ENCODE results near the gene C3orf18. TPM values are rescaled to one million over a fixed set of nuclear protein-coding genes. Genes with fewer than 3 reads are reported as not detected.

Gene C3orf18
- total RNA-seq, 1 experiment from 2014 or later: 7.1 TPM

- no peaks in the 10 kb centered on the region for H3K4me1 ChIP-seq (ENCODE audit: insufficient read depth, low read length)
- no peak overlapping the region for H2BK120ac ChIP-seq (ENCODE audit: low read depth, low read length, poor library complexity, severe bottlenecking)
- no peaks in the 10 kb centered on the region for H3K23me2 ChIP-seq (ENCODE audit: insufficient read length, low read depth, low read length, poor library complexity, severe bottlenecking)
- no peak for TF ChIP-seq CTCF (conservative IDR thresholded peaks at IDR 0.05)
- H2AK5ac ChIP-seq (ENCODE audit: insufficient read length, low read length): no peak overlapping the region
- Mint-ChIP-seq H3K9me3 (no peaks in the 10 kb centered on the region), H3K4me1 (peaks cover 7% of the 10 kb centered on the region in 2 experiments), H3K27me3 (ENCODE audit: low read depth) (peaks cover 18% of the 10 kb centered on the region), H3K4me3 (no peak overlapping the region), H3K27ac (peak overlapping the region in 1 of 3 experiments; percentile 65; a peak in 1 of 7 replicates), H3K36me3 (ENCODE audit: insufficient read depth in 1 of 3, low read depth in 3 of 3) (peaks cover 0 to 1% (median 0%) of the 10 kb centered on the region in 3 experiments; a peak in 1 of 7 replicates)
- H2BK12ac ChIP-seq (ENCODE audit: insufficient read length, low read depth, low read length): no peak overlapping the region
- H3K23ac ChIP-seq (ENCODE audit: insufficient read length, low read depth, low read length): no peak overlapping the region
- H3K56ac ChIP-seq (ENCODE audit: insufficient read length, low read depth, low read length): no peak overlapping the region
- H3K18ac ChIP-seq (ENCODE audit: insufficient read length, low read depth, low read length): no peak overlapping the region
- H4K8ac ChIP-seq (replicated peaks; ENCODE audit: insufficient read length, low read depth, low read length): no peak overlapping the region
- H3K79me2 ChIP-seq (ENCODE audit: insufficient read depth, low read length): no peaks in the 10 kb centered on the region
- DNase-seq: no peak
- no peak overlapping the region for H3K4me2 ChIP-seq (ENCODE audit: insufficient read depth, insufficient read length, low read length)
- no peak overlapping the region for H4K91ac ChIP-seq (ENCODE audit: insufficient read length, low read depth, low read length)
- no peaks in the 10 kb centered on the region for H4K20me1 ChIP-seq (ENCODE audit: control insufficient read depth, insufficient read depth, insufficient read length)
- H3K27me3 ChIP-seq (ENCODE audit: insufficient read depth, low read length): peaks cover 5% of the 10 kb centered on the region; the same call in 1 of the 2 replicates
- no peak overlapping the region for H2BK15ac ChIP-seq (ENCODE audit: low read depth, low read length)
- no peak overlapping the region for H3K4ac ChIP-seq (ENCODE audit: low read depth, low read length)
- no CpG with 5 or more reads among the region's 5 CpGs for WGBS (ENCODE audit: extremely low coverage, insufficient read length, low lambda C conversion rate)
- H2BK5ac ChIP-seq (ENCODE audit: insufficient read length, low read length): no peak overlapping the region
- H3K9ac ChIP-seq (ENCODE audit: extremely low read depth, insufficient read length, low read length): no peak overlapping the region
- no peak overlapping the region for H3K14ac ChIP-seq (ENCODE audit: insufficient read depth, low read length)
- no peak overlapping the region for H3K27ac ChIP-seq (ENCODE audit: insufficient read length, low read depth, low read length)
- H3K79me1 ChIP-seq (ENCODE audit: insufficient read depth, low read depth, low read length, poor library complexity, severe bottlenecking): no peaks in the 10 kb centered on the region
- H2AFZ ChIP-seq (ENCODE audit: low read length): no peak overlapping the region
- H3T11ph ChIP-seq (ENCODE audit: low read length): no peak overlapping the region
- H4K5ac ChIP-seq (ENCODE audit: insufficient read length, low read depth, low read length): no peak overlapping the region
- no peaks in the 10 kb centered on the region for H3K9me3 ChIP-seq (ENCODE audit: control insufficient read depth, low read depth, low read length)
- H2BK20ac ChIP-seq (ENCODE audit: low read depth, low read length, poor library complexity, severe bottlenecking): no peak overlapping the region
Measured at GRCh38 chr3:50605901-50606326, 38.4 kb upstream of the C3orf18 start.

Measured in H9 (cell line).